H1 (cell line): ENCODE data around the gene GLT8D1.

Experiments
- HDAC2 ChIP-seq, 2 experiments: fragments of 300-600 bp in 1 of 2; sonication (generic) in 1 of 2; IDR thresholded peaks; 2 replicates each; pipeline ENCODE4 v1.6.1; 2011 to 2012; ENCODE audit warnings: low read depth in 2 of 2, low read length in 2 of 2, mild to moderate bottlenecking in 2 of 2, moderate library complexity in 2 of 2, borderline replicate concordance in 1 of 2, inconsistent platforms in 1 of 2
- HDAC6 ChIP-seq: IDR thresholded peaks from one replicate; pipeline ENCODE4 v1.7.1; 2012; ENCODE audit warnings: low read depth, mild to moderate bottlenecking, inconsistent platforms, low read length, moderate library complexity
- NRF1 ChIP-seq: IDR thresholded peaks from 2 replicates; pipeline ENCODE4 v1.6.1; 2011; ENCODE audit warnings: mild to moderate bottlenecking, low read depth, low read length, improper control_type of control experiment
- POLR2A ChIP-seq, 2 experiments: IDR thresholded peaks; 1 replicate in 1 of 2; 2 replicates in 1 of 2; pipeline ENCODE4 v1.6.1; 2011; ENCODE audit warnings: low read depth in 2 of 2, low read length in 2 of 2, mild to moderate bottlenecking in 2 of 2; ENCODE audit errors: control extremely low read depth in 1 of 2
- POLR2AphosphoS5 ChIP-seq: IDR thresholded peaks from 2 replicates; pipeline ENCODE4 v1.6.1; 2011; ENCODE audit warnings: low read depth, low read length
- RXRA ChIP-seq: IDR thresholded peaks from 2 replicates; pipeline ENCODE4 v1.6.1; 2011; ENCODE audit warnings: low read depth, mild to moderate bottlenecking, low read length, moderate library complexity; ENCODE audit not compliant: insufficient read depth
- ZNF274 ChIP-seq: IDR thresholded peaks from 2 replicates; pipeline ENCODE4 v1.7.0; 2012; ENCODE audit warnings: low read length, borderline replicate concordance; ENCODE audit errors: extremely low read depth
- TF ChIP-seq, protein P1 (sequence below), 3 experiments: IDR thresholded peaks; 1 replicate in 2 of 3; 2 replicates in 1 of 3; pipeline versions ENCODE4 v1.5.1 to v1.6.1; 2011; ENCODE audit warnings: low read length in 3 of 3, mild to moderate bottlenecking in 3 of 3, inconsistent platforms in 2 of 3, low read depth in 1 of 3, moderate library complexity in 1 of 3; ENCODE audit not compliant: insufficient read depth in 1 of 3; ENCODE audit errors: control extremely low read depth in 1 of 3
- TF ChIP-seq, protein P2 (sequence below): IDR thresholded peaks from 2 replicates; pipeline ENCODE4 v1.6.1; 2012; ENCODE audit warnings: low read length, inconsistent platforms

DNA sequence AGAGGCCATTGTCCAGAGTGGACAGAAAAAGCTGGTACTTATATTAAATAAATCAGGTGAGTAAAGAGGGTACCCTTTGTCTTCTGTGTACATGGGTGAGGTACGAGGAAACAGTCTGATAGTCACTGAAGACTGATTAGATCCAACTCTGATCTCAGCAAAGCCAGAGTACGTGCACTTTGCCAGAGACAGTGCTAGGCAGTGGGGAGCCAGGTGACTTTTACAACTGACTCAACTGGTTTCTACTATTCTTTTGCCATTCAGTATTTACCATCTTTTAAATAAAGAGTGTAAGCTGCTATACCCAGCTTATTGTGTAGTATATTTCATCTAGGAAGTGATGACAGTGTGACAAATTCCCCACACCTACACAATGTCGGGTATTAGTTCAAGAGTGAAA lies 16.4 kb downstream of the GLT8D1 start:
- TF ChIP-seq ZNF274 (no peak), NRF1 (no peak), RXRA (no peak), HDAC2 (IDR thresholded peaks at IDR 0.05; ENCODE audit: borderline replicate concordance in 1 of 2, low read depth in 2 of 2, low read length in 2 of 2) (no peak), HDAC6 (no peak), POLR2AphosphoS5 (no peak), POLR2A (IDR thresholded peaks at IDR 0.05; ENCODE audit: control extremely low read depth in 1 of 2, low read depth in 2 of 2, low read length in 2 of 2) (no peak)
- TF ChIP-seq, protein P1, sequence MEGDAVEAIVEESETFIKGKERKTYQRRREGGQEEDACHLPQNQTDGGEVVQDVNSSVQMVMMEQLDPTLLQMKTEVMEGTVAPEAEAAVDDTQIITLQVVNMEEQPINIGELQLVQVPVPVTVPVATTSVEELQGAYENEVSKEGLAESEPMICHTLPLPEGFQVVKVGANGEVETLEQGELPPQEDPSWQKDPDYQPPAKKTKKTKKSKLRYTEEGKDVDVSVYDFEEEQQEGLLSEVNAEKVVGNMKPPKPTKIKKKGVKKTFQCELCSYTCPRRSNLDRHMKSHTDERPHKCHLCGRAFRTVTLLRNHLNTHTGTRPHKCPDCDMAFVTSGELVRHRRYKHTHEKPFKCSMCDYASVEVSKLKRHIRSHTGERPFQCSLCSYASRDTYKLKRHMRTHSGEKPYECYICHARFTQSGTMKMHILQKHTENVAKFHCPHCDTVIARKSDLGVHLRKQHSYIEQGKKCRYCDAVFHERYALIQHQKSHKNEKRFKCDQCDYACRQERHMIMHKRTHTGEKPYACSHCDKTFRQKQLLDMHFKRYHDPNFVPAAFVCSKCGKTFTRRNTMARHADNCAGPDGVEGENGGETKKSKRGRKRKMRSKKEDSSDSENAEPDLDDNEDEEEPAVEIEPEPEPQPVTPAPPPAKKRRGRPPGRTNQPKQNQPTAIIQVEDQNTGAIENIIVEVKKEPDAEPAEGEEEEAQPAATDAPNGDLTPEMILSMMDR (IDR thresholded peaks at IDR 0.05; ENCODE audit: control extremely low read depth in 1 of 3, insufficient read depth in 1 of 3, low read depth in 1 of 3, low read length in 3 of 3), result no peak
- TF ChIP-seq, protein P2, sequence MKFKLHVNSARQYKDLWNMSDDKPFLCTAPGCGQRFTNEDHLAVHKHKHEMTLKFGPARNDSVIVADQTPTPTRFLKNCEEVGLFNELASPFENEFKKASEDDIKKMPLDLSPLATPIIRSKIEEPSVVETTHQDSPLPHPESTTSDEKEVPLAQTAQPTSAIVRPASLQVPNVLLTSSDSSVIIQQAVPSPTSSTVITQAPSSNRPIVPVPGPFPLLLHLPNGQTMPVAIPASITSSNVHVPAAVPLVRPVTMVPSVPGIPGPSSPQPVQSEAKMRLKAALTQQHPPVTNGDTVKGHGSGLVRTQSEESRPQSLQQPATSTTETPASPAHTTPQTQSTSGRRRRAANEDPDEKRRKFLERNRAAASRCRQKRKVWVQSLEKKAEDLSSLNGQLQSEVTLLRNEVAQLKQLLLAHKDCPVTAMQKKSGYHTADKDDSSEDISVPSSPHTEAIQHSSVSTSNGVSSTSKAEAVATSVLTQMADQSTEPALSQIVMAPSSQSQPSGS, result no peak
